B cell (primary cell): ENCODE results near the gene KLHL30. TPM values are rescaled to one million over a fixed set of nuclear protein-coding genes. Genes with fewer than 3 reads are reported as not detected.

Source experiments
- ATAC-seq: fragments of 200-7000 bp; cut with Tn5 transposase; one replicate; pipeline ENCODE4 v1.10.0; 2021; ENCODE audit warnings: low read depth, mild to moderate bottlenecking, moderate number of reproducible peaks, moderate library complexity
- CTCF ChIA-PET: fragments of 350-600 bp; sonication (Branson Sonifier 250); formaldehyde crosslinking; loops from one replicate; lab custom pipeline; 2021; ENCODE audit warnings: antibody characterized with exemption, inconsistent platforms; lab: Charles Lee
- POLR2A ChIA-PET: fragments of 350-600 bp; sonication (Branson Sonifier 250); formaldehyde crosslinking; loops from one replicate; lab custom pipeline; 2021; ENCODE audit warnings: antibody characterized with exemption; lab: Charles Lee
- DNase-seq: peaks from one replicate; pipeline ENCODE4 v3.0.0; 2013
- H2AFZ ChIP-seq: 2 replicates; pipeline ENCODE4 v1.6.1; 2012; ENCODE audit warnings: mild to moderate bottlenecking, low read depth, low read length; ENCODE audit not compliant: insufficient read depth, poor library complexity, severe bottlenecking
- H3K27ac ChIP-seq, 2 donors: 1 replicate in 1 of 2; 2 replicates in 1 of 2; pipeline ENCODE4 v1.5.1; 2012 to 2013; ENCODE audit warnings: low read length in 2 of 2, mild to moderate bottlenecking in 2 of 2, moderate library complexity in 1 of 2
- H3K27me3 ChIP-seq, 4 experiments: fragments of 200-600 bp in 1 of 4; sonication (generic) in 1 of 4; replicated peaks in 1 of 4; 1 replicate in 2 of 4; 2 replicates in 2 of 4; pipeline versions ENCODE4 v1.6.1 to v1.7.0; 2013 to 2016; ENCODE audit warnings: low read length in 3 of 4, mild to moderate bottlenecking in 2 of 4, mixed read lengths in 1 of 4, moderate library complexity in 1 of 4; ENCODE audit not compliant: insufficient read depth in 4 of 4, control insufficient read depth in 3 of 4; ENCODE audit errors: control extremely low read depth in 1 of 4
- H3K36me3 ChIP-seq, 2 experiments: replicated peaks in 1 of 2; 1 replicate in 1 of 2; 2 replicates in 1 of 2; pipeline versions ENCODE4 v1.6.1 to v1.7.1; 2013; ENCODE audit warnings: low read length in 1 of 2; ENCODE audit not compliant: insufficient read depth in 2 of 2, control insufficient read depth in 1 of 2; ENCODE audit errors: control extremely low read depth in 1 of 2, extremely low read depth in 1 of 2
- H3K4me1 ChIP-seq, 2 donors: fragments of 200-600 bp in 1 of 2; sonication (generic) in 1 of 2; 1 replicate in 1 of 2; 2 replicates in 1 of 2; pipeline versions ENCODE4 v1.5.1 to v1.6.1; 2013 to 2017; ENCODE audit warnings: low read length in 2 of 2; ENCODE audit not compliant: control insufficient read depth in 2 of 2, insufficient read depth in 2 of 2
- H3K4me2 ChIP-seq: replicated peaks from 2 replicates; pipeline ENCODE3; 2012; ENCODE audit warnings: mild to moderate bottlenecking, low read depth, low read length; ENCODE audit not compliant: poor library complexity, severe bottlenecking
- H3K4me3 ChIP-seq, 5 experiments: fragments of 200-600 bp in 1 of 5; sonication (generic) in 1 of 5; 1 replicate in 3 of 5; 2 replicates in 2 of 5; pipeline versions ENCODE4 v1.5.1 to v1.7.0; 2011 to 2016; ENCODE audit warnings: low read length in 4 of 5, mild to moderate bottlenecking in 4 of 5, low read depth in 2 of 5, control low read depth in 1 of 5, moderate library complexity in 1 of 5; ENCODE audit not compliant: insufficient read depth in 1 of 5; ENCODE audit errors: control extremely low read depth in 1 of 5, extremely low read depth in 1 of 5
- H3K79me2 ChIP-seq: fragments of 200-600 bp; sonication (generic); one replicate; pipeline ENCODE4 v1.6.0; 2016; ENCODE audit warnings: low read length; ENCODE audit not compliant: control insufficient read depth, insufficient read depth
- H3K9ac ChIP-seq: fragments of 200-600 bp; sonication (generic); 2 replicates; pipeline ENCODE4 v1.6.1; 2017; ENCODE audit warnings: mild to moderate bottlenecking, low read length, moderate library complexity
- H3K9me3 ChIP-seq, 3 donors: one replicate each; pipeline versions ENCODE4 v1.6.1 to v1.7.1; 2013; ENCODE audit warnings: low read length in 2 of 3; ENCODE audit not compliant: control insufficient read depth in 2 of 3, insufficient read depth in 1 of 3; ENCODE audit errors: control extremely low read depth in 1 of 3
- H4K20me1 ChIP-seq: 2 replicates; pipeline ENCODE4 v1.6.0; 2012; ENCODE audit warnings: mild to moderate bottlenecking, low read length; ENCODE audit not compliant: insufficient read depth, control insufficient read depth, poor library complexity, severe bottlenecking
- H3K27ac Mint-ChIP-seq: one replicate; pipeline ENCODE4 v1.8.0; 2021; ENCODE audit warnings: mixed read lengths
- H3K27me3 Mint-ChIP-seq: one replicate; pipeline ENCODE4 v1.8.0; 2021; ENCODE audit warnings: mixed read lengths
- H3K4me1 Mint-ChIP-seq: one replicate; pipeline ENCODE4 v1.8.0; 2021; ENCODE audit warnings: mixed read lengths
- H3K4me3 Mint-ChIP-seq: one replicate; pipeline ENCODE4 v1.8.0; 2021; ENCODE audit warnings: mixed read lengths
- H3K9me3 Mint-ChIP-seq: one replicate; pipeline ENCODE4 v1.8.0; 2022; ENCODE audit warnings: mixed read lengths; ENCODE audit not compliant: insufficient read depth
- CTCF ChIP-seq: fragments of 200-600 bp; IDR thresholded peaks from one replicate; pipeline ENCODE4 v1.8.0; 2022; ENCODE audit warnings: antibody characterized with exemption, mild to moderate bottlenecking
- EZH2 ChIP-seq: IDR thresholded peaks from 2 replicates; pipeline ENCODE4 v1.6.1; 2012; ENCODE audit warnings: borderline replicate concordance, low read depth, mild to moderate bottlenecking, moderate library complexity, low read length; ENCODE audit not compliant: insufficient read depth, poor library complexity, severe bottlenecking
- WGBS: methylation state at CpG from one replicate; pipeline ENCODE4 v1.1.5; 2013; ENCODE audit warnings: missing lambda C conversion rate; ENCODE audit not compliant: insufficient coverage; 5-methylcytosine and 5-hydroxymethylcytosine counted together
- intact Hi-C: fragments of 100-400 bp; cut with micrococcal nuclease; formaldehyde crosslinking; loops from one replicate; pipeline ENCODE4 v1.10.0; 2022
- polyA plus RNA-seq: library from polyadenylated mRNA; depleted of rRNA; stranded (reverse); fragments of >200 nt; gene quantifications from 2 replicates; pipeline ENCODE4 v1.2.3, GENCODE V29; 2012
- total RNA-seq, 2 donors: library from RNA; stranded (reverse); fragments of 120-200 nt in 1 of 2; gene quantifications; 1 replicate in 1 of 2; 2 replicates in 1 of 2; pipeline versions ENCODE4 v1.2.3 to v1.2.4, GENCODE V29; 2013 to 2022

The KLHL30 gene
- total and polyA plus RNA-seq, 2 donors (not counting 1 experiment from before 2014, with no cell fraction given) = not detected

GRCh38 chr2:238152771-238153688 is 14.6 kb downstream of the KLHL30 start:
- peaks cover 0 to 10% (median 0%) of the 10 kb centered on the region in 3 donors for H3K9me3 ChIP-seq
- ATAC-seq (no peak), DNase-seq (no peak)
- Mint-ChIP-seq H3K27me3 (no peaks in the 10 kb centered on the region), H3K9me3 (no peaks in the 10 kb centered on the region), H3K4me3 (no peak overlapping the region), H3K27ac (no peak overlapping the region), H3K4me1 (no peaks in the 10 kb centered on the region)
- intact Hi-C loops = no loop called here
- H3K79me2 ChIP-seq = no peaks in the 10 kb centered on the region
- no peaks in the 10 kb centered on the region for H3K36me3 ChIP-seq
- 89% methylated on average over 19 of the region's 22 CpGs for WGBS
- CTCF ChIA-PET = interaction anchor here (0.7 kb wide), 1 partner anchor 9 kb away, joined by 3 read pairs; no protein-coding TSS in a partner anchor
- no peaks in the 10 kb centered on the region for H3K27me3 ChIP-seq
- H3K4me2 ChIP-seq = no peak overlapping the region
- H3K4me3 ChIP-seq = no peak overlapping the region
- no peaks in the 10 kb centered on the region for H3K4me1 ChIP-seq
- H4K20me1 ChIP-seq = no peaks in the 10 kb centered on the region
- POLR2A ChIA-PET = no interaction called here
- TF ChIP-seq EZH2 (no peak), CTCF (no peak)
- no peak overlapping the region for H3K27ac ChIP-seq
- H3K9ac ChIP-seq = no peak overlapping the region
- H2AFZ ChIP-seq = no peak overlapping the region

- Mint-ChIP-seq H3K9me3 (no peaks in the 10 kb centered on the region), H3K4me3 (no peak overlapping the region), H3K27me3 (peaks cover 5% of the 10 kb centered on the region), H3K27ac (no peak overlapping the region), H3K4me1 (peaks cover 4% of the 10 kb centered on the region)
- Histone ChIP-seq H2AFZ (no peak overlapping the region), H3K27me3 (peaks cover 0 to 8% (median 2%) of the 10 kb centered on the region in 4 experiments), H3K4me2 (no peak overlapping the region), H3K36me3 (no peaks in the 10 kb centered on the region), H3K27ac (no peak overlapping the region), H3K9me3 (peaks cover 0 to 16% (median 0%) of the 10 kb centered on the region in 3 donors), H3K9ac (no peak overlapping the region), H4K20me1 (no peaks in the 10 kb centered on the region), H3K4me1 (peaks cover 5 to 8% of the 10 kb centered on the region in 2 donors), H3K4me3 (no peak overlapping the region), H3K79me2 (no peaks in the 10 kb centered on the region)
- no peak for DNase-seq
- intact Hi-C loops = no loop called here
- 97% methylated on average over 9 of the region's 10 CpGs for WGBS
- TF ChIP-seq CTCF (no peak), EZH2 (no peak)
- no peak for ATAC-seq
- POLR2A ChIA-PET = no interaction called here
- CTCF ChIA-PET = no interaction called here
These were observed 16.1 kb downstream of the KLHL30 start for GRCh38 chr2:238154570-238154969.
